ENCODE data around the gene ERMP1.
"Not testable (repeated sequence)": the region's sequence is repeated elsewhere in the genome, so short reads cannot be mapped to it uniquely, and the experiment has no call there.

DNA sequence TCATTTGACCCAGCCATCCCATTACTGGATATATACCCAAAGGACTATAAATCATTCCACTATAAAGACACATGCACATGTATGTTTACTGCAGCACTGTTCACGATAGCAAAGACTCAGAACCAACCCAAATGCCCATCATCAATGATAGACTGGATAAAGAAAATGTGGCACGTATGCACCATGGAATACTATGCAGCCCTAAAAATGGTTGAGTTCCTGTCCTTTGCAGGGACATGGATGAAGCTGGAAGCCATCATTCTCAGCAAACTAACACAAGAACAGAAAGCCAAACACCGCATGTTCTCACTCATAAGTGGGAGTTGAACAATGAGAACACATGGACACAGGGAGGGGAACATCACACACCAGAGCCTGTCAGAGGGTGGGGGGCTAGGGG lies 49.5 kb downstream of the ERMP1 start:
- TF ChIP-seq PATZ1 (CRISPR knock-in tag; IDR thresholded peaks at IDR 0.05; ENCODE audit: borderline replicate concordance); GLIS3 (CRISPR knock-in tag; IDR thresholded peaks at IDR 0.05); TOX (CRISPR knock-in tag; IDR thresholded peaks at IDR 0.05; ENCODE audit: borderline replicate concordance); TCF4 (CRISPR knock-in tag; IDR thresholded peaks at IDR 0.05; ENCODE audit: borderline replicate concordance); ARNTL (CRISPR knock-in tag; IDR thresholded peaks at IDR 0.05; ENCODE audit: borderline replicate concordance, low read depth); CSDC2 (CRISPR knock-in tag; IDR thresholded peaks at IDR 0.05); ESRRG (CRISPR knock-in tag; IDR thresholded peaks at IDR 0.05); POU6F1 (CRISPR knock-in tag; IDR thresholded peaks at IDR 0.05; ENCODE audit: borderline replicate concordance, low read depth); ZFP3 (CRISPR knock-in tag; IDR thresholded peaks at IDR 0.05); ZC3H10 (CRISPR knock-in tag; IDR thresholded peaks at IDR 0.05); ISL1 (CRISPR knock-in tag; IDR thresholded peaks at IDR 0.05); SNAI2 (CRISPR knock-in tag; IDR thresholded peaks at IDR 0.05); ZFP30 (CRISPR knock-in tag; IDR thresholded peaks at IDR 0.05): not testable (repeated sequence)

Measured in SK-N-SH treated with all-trans-retinoic acid at 6 μM for 48 hours (cell line).